Upper lobe of left lung (tissue), 6 donors: ENCODE measurements around the gene LYPLA2. TPM values are rescaled to one million over a fixed set of nuclear protein-coding genes. Genes with fewer than 3 reads are reported as not detected.

Experiments used
- ATAC-seq, 2 donors: fragments of 200-7000 bp; cut with Tn5 transposase; one replicate each; pipeline ENCODE4 v1.9.1; 2022; ENCODE audit warnings: mild to moderate bottlenecking in 2 of 2, moderate library complexity in 2 of 2; ENCODE audit not compliant: low FRiP score in 2 of 2
- DNase-seq, 2 donors: peaks; one replicate each; pipeline ENCODE4 v3.0.0-alpha.2; 2019 to 2020
- H3K27ac ChIP-seq, 4 donors: fragments of 200-600 bp; sonication (generic); one replicate each; pipeline ENCODE4 v1.5.1; 2016 to 2019
- H3K27me3 ChIP-seq, 4 donors: fragments of 200-600 bp; sonication (generic); one replicate each; pipeline ENCODE4 v1.5.1; 2017 to 2019
- H3K36me3 ChIP-seq, 4 donors: fragments of 200-600 bp; sonication (generic); one replicate each; pipeline ENCODE4 v1.5.1; 2016 to 2019
- H3K4me1 ChIP-seq, 4 donors: fragments of 200-600 bp; sonication (generic); one replicate each; pipeline ENCODE4 v1.5.1; 2018 to 2019
- H3K4me3 ChIP-seq, 4 donors: fragments of 200-600 bp; sonication (generic); one replicate each; pipeline ENCODE4 v1.5.1; 2017 to 2019; ENCODE audit warnings: mild to moderate bottlenecking in 2 of 4, moderate library complexity in 1 of 4
- H3K9me3 ChIP-seq, 4 donors: fragments of 200-600 bp; sonication (generic); one replicate each; pipeline ENCODE4 v1.5.1; 2018 to 2019
- CTCF ChIP-seq, 6 experiments: fragments of 450-650 bp in 4 of 6; fragments of 200-600 bp in 2 of 6; sonication (generic) in 2 of 6; IDR thresholded peaks; one replicate each; pipeline ENCODE4 v1.5.1; 2016 to 2019; ENCODE audit warnings: antibody characterized with exemption in 6 of 6
- EP300 ChIP-seq, 4 donors: sonication (generic); formaldehyde crosslinking; IDR thresholded peaks; one replicate each; pipeline ENCODE4 v1.5.1; 2017; ENCODE audit warnings: antibody characterized with exemption in 4 of 4, control low read depth in 2 of 4
- POLR2A ChIP-seq, 4 donors: fragments of 450-650 bp; IDR thresholded peaks; one replicate each; pipeline ENCODE4 v1.5.1; 2016 to 2017; ENCODE audit warnings: antibody characterized with exemption in 4 of 4, mild to moderate bottlenecking in 2 of 4
- POLR2AphosphoS5 ChIP-seq, 2 donors: sonication (generic); formaldehyde crosslinking; IDR thresholded peaks; one replicate each; pipeline ENCODE4 v1.5.1; 2017; ENCODE audit warnings: antibody characterized with exemption in 2 of 2
- WGBS, 2 donors: methylation state at CpG; one replicate each; pipeline ENCODE4 v1.1.5; 2017 to 2018; 5-methylcytosine and 5-hydroxymethylcytosine counted together
- total RNA-seq, 6 donors: library from RNA; depleted of rRNA in 4 of 6; stranded (reverse); fragments of >200 nt in 4 of 6; gene quantifications; one replicate each; pipeline versions ENCODE4 v1.1.0 to v1.2.1, GENCODE V29; 2016 to 2021
- donor health status: DM: no; HTN: no; CAD: no; lungs with moderate emphysema.
- donor health status: DM: no; HTN: yes; CAD: no; lungs with severe emphysema.

Gene LYPLA2
- total RNA-seq, 6 donors from 2014 or later, result 38.5 to 84.1 (median 59.9) TPM

DNA sequence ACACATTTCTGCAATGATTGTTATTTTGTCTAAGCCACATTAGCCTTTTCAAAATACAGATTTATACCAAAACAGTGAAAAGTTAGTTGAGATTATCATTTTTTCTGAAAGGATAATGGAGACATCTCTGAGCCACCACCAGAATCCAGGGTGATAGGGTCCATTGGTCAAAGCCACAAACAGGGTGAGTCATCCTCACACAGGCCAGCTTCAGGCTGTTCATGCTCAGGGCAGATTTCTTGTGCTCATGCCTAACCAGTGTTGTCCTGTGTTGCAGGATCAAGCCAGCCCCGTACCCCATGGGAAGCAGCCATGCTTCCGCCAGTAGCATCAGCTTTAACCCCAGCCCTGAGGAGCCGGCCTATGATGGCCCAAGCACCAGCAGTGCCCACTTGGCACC is 34.3 kb upstream of the LYPLA2 start:
- no peaks in the 10 kb centered on the region for H3K27me3 ChIP-seq
- DNase-seq (no peak), ATAC-seq (peak in 1 of 2 donors; percentile 37)
- no peak overlapping the region for H3K4me3 ChIP-seq
- no peak overlapping the region for H3K27ac ChIP-seq
- H3K9me3 ChIP-seq, result no peaks in the 10 kb centered on the region
- TF ChIP-seq POLR2AphosphoS5 (IDR thresholded peaks at IDR 0.05) (no peak), CTCF (IDR thresholded peaks at IDR 0.05) (no peak), EP300 (IDR thresholded peaks at IDR 0.05) (no peak)
- 93 to 96% methylated on average over 3 of the region's 3 CpGs for WGBS, 2 donors
- H3K36me3 ChIP-seq, result peaks cover 87 to 98% (median 94%) of the 10 kb centered on the region in 4 donors
- H3K4me1 ChIP-seq, result peaks cover 0 to 8% (median under 1%) of the 10 kb centered on the region in 4 donors

GRCh38 chr1:23757812-23758211 is 33.1 kb upstream of the LYPLA2 start:
- Histone ChIP-seq H3K27ac (no peak overlapping the region), H3K4me1 (peaks cover 0 to 4% (median 0%) of the 10 kb centered on the region in 4 donors), H3K4me3 (no peak overlapping the region), H3K27me3 (no peaks in the 10 kb centered on the region), H3K36me3 (peaks cover 75 to 95% (median 85%) of the 10 kb centered on the region in 4 donors), H3K9me3 (no peaks in the 10 kb centered on the region)
- no peak for TF ChIP-seq POLR2AphosphoS5 (IDR thresholded peaks at IDR 0.05)
- TF ChIP-seq POLR2A (IDR thresholded peaks at IDR 0.05), result no peak
- ATAC-seq (no peak), DNase-seq (no peak)
- 91 to 97% methylated on average over 1 of the region's 1 CpG for WGBS, 2 donors

GRCh38 chr1:23759277-23759676 is 31.7 kb upstream of the LYPLA2 start:
- TF ChIP-seq POLR2A (IDR thresholded peaks at IDR 0.05), result no peak
- Histone ChIP-seq H3K4me3 (no peak overlapping the region), H3K9me3 (no peaks in the 10 kb centered on the region), H3K27me3 (no peaks in the 10 kb centered on the region), H3K36me3 (peaks cover 62 to 88% (median 73%) of the 10 kb centered on the region in 4 donors), H3K27ac (no peak overlapping the region), H3K4me1 (peaks cover 0 to 4% (median 0%) of the 10 kb centered on the region in 4 donors)
- 76% methylated on average over 4 of the region's 4 CpGs for WGBS, 2 donors
- ATAC-seq (no peak), DNase-seq (no peak)

DNA sequence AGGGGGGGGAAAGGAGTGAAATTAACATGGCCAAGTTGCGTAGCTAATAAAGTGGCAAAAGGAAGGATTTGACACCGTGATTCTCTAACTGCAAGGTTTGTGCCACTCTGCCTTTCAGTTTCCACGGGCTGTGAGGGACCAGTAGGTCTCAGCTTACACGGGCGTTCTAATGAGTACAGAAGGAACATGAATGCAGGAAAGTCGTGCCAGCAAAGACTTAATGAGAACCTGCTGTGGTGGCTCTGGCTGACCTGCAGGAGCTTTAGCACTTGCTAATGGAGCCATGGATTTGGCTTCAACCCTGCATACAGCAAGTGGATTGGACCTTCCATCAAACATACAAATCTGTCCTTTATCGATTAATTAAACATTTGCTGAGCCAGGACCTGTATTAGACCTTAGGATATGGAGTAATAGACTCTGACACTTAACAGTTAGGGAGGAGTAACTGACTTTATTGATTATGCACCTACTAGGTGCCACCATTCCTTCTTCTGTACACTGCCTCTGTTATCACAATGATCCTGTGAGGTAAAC is 27.8 kb upstream of the LYPLA2 start:
- TF ChIP-seq POLR2A (IDR thresholded peaks at IDR 0.05) (no peak), EP300 (IDR thresholded peaks at IDR 0.05) (no peak), POLR2AphosphoS5 (IDR thresholded peaks at IDR 0.05) (no peak), CTCF (IDR thresholded peaks at IDR 0.05) (no peak)
- Histone ChIP-seq H3K36me3 (peaks cover 32 to 73% (median 42%) of the 10 kb centered on the region in 4 donors), H3K27ac (no peak overlapping the region), H3K4me1 (peaks cover 0 to 4% (median 0%) of the 10 kb centered on the region in 4 donors), H3K9me3 (no peaks in the 10 kb centered on the region), H3K27me3 (no peaks in the 10 kb centered on the region), H3K4me3 (no peak overlapping the region)
- ATAC-seq, result no peak
- no peak for DNase-seq
- whole genome bisulfite sequencing, 2 donors, result 83 to 84% methylated on average over 7 of the region's 7 CpGs

- H3K27ac ChIP-seq, result no peak overlapping the region
- no peaks in the 10 kb centered on the region for H3K27me3 ChIP-seq
- no peak for TF ChIP-seq POLR2A (IDR thresholded peaks at IDR 0.05)
- TF ChIP-seq POLR2AphosphoS5 (IDR thresholded peaks at IDR 0.05), result no peak
- no peak for TF ChIP-seq CTCF (IDR thresholded peaks at IDR 0.05)
- TF ChIP-seq EP300 (IDR thresholded peaks at IDR 0.05), result no peak
- 88 to 89% methylated on average over 5 of the region's 5 CpGs for WGBS, 2 donors
- DNase-seq, result no peak
- H3K9me3 ChIP-seq, result no peaks in the 10 kb centered on the region
- no peak overlapping the region for H3K4me3 ChIP-seq
- ATAC-seq, result no peak
- peaks cover 3 to 31% (median 7%) of the 10 kb centered on the region in 4 donors for H3K36me3 ChIP-seq
- peaks cover 0 to 6% (median 2%) of the 10 kb centered on the region in 4 donors for H3K4me1 ChIP-seq
Observed at GRCh38 chr1:23768733-23769132, 22.2 kb upstream of the LYPLA2 start.
